Testis (tissue), 3 donors: ENCODE measurements around the gene NKAIN4. TPM values are rescaled to one million over a fixed set of nuclear protein-coding genes. Genes with fewer than 3 reads are reported as not detected.

Source experiments
- DNase-seq: peaks from one replicate; pipeline ENCODE4 v3.0.0-alpha.2; 2019
- H3K27ac ChIP-seq, 2 donors: fragments of 200-600 bp; sonication (generic); one replicate each; pipeline ENCODE4 v1.5.1; 2019
- H3K27me3 ChIP-seq: fragments of 200-600 bp; sonication (generic); one replicate; pipeline ENCODE4 v1.5.1; 2019
- H3K36me3 ChIP-seq: fragments of 200-600 bp; sonication (generic); one replicate; pipeline ENCODE4 v1.5.1; 2017; ENCODE audit warnings: low read depth; ENCODE audit errors: missing control alignments
- H3K4me1 ChIP-seq: fragments of 200-600 bp; sonication (generic); one replicate; pipeline ENCODE4 v1.5.1; 2019
- H3K4me3 ChIP-seq, 2 donors: fragments of 200-600 bp; sonication (generic); one replicate each; pipeline ENCODE4 v1.5.1; 2017 to 2019
- H3K9me3 ChIP-seq: fragments of 200-600 bp; sonication (generic); one replicate; pipeline ENCODE4 v1.5.1; 2017
- POLR2A ChIP-seq: fragments of 450-650 bp; IDR thresholded peaks from one replicate; pipeline ENCODE4 v1.6.1; 2017; ENCODE audit warnings: antibody characterized with exemption, mild to moderate bottlenecking, moderate library complexity
- WGBS, 2 donors: methylation state at CpG; one replicate each; pipeline ENCODE4 v1.1.5; 2018; 5-methylcytosine and 5-hydroxymethylcytosine counted together
- intact Hi-C: fragments of 100-400 bp; cut with DNase I; formaldehyde crosslinking; loops from one replicate; pipeline ENCODE4 v1.15.1; 2023; ENCODE audit warnings: low total_unique reads
- polyA plus RNA-seq: library from polyadenylated mRNA; stranded (reverse); fragments of 350-450 nt; fragmentation: Illumina TruSeq; extraction: RNeasy Lipid Tissue Mini Kit (QIAGEN cat#74804); gene quantifications from one replicate; pipeline ENCODE4 v1.2.3, GENCODE V29; 2014; ENCODE audit warnings: low read depth, low replicate concordance; ENCODE audit not compliant: insufficient read depth
- total RNA-seq, 2 donors: library from RNA; depleted of rRNA; stranded (reverse); fragments of >200 nt; gene quantifications; one replicate each; pipeline ENCODE4 v1.2.3, GENCODE V29; 2016
- TF ChIP-seq, protein P1 (sequence below), 3 experiments: fragments of 450-650 bp in 2 of 3; fragments of 200-600 bp in 1 of 3; sonication (generic) in 1 of 3; IDR thresholded peaks; one replicate each; pipeline ENCODE4 v1.5.1; 2016 to 2019; ENCODE audit warnings: antibody characterized with exemption in 3 of 3, mild to moderate bottlenecking in 2 of 3, moderate library complexity in 1 of 3

The NKAIN4 gene
- total and polyA plus RNA-seq, 3 donors from 2014 or later = 3.9 to 6.0 (median 4.7) TPM

DNA sequence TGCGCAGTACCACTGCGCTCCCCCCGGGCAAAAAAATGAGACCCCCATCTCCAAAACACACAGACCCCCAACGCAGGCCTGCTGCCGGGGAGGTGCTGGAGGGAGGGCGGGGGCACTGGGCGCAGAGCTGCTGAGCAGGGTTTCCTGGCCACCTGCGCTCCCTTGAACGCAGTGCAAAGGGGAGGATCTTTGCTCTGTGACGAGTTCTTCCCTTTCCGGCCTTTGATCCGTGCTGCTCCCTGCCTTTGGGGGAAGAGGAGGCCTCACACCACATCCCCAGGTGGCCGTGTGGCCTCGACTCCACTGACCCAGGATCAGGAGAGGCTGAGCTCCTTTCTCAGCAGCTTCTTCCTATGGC is 29.8 kb upstream of the NKAIN4 start:
- TF ChIP-seq, protein P1, sequence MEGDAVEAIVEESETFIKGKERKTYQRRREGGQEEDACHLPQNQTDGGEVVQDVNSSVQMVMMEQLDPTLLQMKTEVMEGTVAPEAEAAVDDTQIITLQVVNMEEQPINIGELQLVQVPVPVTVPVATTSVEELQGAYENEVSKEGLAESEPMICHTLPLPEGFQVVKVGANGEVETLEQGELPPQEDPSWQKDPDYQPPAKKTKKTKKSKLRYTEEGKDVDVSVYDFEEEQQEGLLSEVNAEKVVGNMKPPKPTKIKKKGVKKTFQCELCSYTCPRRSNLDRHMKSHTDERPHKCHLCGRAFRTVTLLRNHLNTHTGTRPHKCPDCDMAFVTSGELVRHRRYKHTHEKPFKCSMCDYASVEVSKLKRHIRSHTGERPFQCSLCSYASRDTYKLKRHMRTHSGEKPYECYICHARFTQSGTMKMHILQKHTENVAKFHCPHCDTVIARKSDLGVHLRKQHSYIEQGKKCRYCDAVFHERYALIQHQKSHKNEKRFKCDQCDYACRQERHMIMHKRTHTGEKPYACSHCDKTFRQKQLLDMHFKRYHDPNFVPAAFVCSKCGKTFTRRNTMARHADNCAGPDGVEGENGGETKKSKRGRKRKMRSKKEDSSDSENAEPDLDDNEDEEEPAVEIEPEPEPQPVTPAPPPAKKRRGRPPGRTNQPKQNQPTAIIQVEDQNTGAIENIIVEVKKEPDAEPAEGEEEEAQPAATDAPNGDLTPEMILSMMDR (IDR thresholded peaks at IDR 0.05) = no peak
- no peak for TF ChIP-seq POLR2A
- Histone ChIP-seq H3K27me3 (no peaks in the 10 kb centered on the region), H3K9me3 (no peaks in the 10 kb centered on the region), H3K36me3 (no peaks in the 10 kb centered on the region), H3K27ac (no peak overlapping the region), H3K4me1 (no peaks in the 10 kb centered on the region), H3K4me3 (no peak overlapping the region)
- DNase-seq = no peak
- intact Hi-C loops = no loop called here
- WGBS, 2 donors = 83 to 86% methylated on average over 12 to 14 of the region's 14 CpGs

DNA sequence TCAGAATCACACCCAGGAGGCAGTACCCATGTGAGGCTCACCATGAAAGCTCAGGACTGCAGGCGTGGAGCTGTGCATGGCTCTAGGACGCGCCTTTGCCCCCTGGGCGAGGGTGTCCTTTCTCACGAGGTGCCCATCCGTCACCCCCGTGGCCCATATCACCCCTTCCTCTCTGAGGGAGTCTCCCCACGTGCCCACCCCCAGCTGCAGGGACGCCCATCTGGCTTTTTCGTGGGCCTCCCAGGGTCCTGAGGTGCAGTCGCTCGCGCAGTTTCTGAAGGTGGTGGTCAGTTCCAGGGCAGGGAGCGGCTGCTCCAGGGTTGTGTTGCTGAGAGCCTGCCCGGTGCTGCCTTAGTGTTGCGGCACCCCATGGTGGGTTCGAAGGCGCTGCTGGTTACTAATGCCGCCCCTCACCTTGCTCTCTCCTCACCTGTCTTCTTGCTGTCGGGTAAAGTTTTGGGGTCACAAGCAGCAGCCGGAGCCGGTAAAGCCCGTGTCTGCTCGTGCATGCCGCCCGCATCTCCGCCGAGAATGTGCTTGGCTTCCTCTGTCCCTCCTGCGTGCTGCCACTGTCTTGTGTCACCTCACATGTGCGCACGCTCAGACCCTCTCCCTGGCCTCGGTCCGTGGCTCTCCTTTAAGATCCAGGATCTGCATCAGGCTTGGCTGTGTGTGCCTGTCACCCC is 29.3 kb upstream of the NKAIN4 start:
- Histone ChIP-seq H3K36me3 (no peaks in the 10 kb centered on the region), H3K4me3 (no peak overlapping the region), H3K9me3 (no peaks in the 10 kb centered on the region), H3K4me1 (no peaks in the 10 kb centered on the region), H3K27ac (no peak overlapping the region), H3K27me3 (no peaks in the 10 kb centered on the region)
- intact Hi-C loops = no loop called here
- DNase-seq = no peak
- TF ChIP-seq POLR2A = no peak
- TF ChIP-seq, protein P1 (IDR thresholded peaks at IDR 0.05) = no peak
- WGBS, 2 donors = 90 to 92% methylated on average over 9 to 33 of the region's 33 CpGs

DNA sequence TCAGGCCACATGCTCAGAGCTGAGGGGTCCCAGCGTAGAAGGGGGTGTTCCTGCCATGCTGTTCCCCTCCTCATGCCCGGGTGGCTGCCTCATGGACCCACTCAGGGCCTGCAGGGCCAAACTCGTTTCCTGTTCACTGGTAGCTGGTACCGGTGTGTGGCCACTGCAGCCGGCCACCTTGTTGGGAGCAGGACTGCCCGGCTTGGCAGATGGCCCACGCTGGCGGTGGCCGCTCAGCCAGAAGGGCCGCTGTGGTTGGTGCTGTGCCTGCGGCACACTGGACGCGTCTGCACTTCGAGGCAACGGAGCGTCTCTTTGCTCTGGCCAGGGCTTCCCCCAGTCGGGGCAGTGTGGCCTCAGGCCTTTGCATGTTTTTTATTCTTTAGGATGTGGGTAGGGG is 28.7 kb upstream of the NKAIN4 start:
- no peak for DNase-seq

DNA sequence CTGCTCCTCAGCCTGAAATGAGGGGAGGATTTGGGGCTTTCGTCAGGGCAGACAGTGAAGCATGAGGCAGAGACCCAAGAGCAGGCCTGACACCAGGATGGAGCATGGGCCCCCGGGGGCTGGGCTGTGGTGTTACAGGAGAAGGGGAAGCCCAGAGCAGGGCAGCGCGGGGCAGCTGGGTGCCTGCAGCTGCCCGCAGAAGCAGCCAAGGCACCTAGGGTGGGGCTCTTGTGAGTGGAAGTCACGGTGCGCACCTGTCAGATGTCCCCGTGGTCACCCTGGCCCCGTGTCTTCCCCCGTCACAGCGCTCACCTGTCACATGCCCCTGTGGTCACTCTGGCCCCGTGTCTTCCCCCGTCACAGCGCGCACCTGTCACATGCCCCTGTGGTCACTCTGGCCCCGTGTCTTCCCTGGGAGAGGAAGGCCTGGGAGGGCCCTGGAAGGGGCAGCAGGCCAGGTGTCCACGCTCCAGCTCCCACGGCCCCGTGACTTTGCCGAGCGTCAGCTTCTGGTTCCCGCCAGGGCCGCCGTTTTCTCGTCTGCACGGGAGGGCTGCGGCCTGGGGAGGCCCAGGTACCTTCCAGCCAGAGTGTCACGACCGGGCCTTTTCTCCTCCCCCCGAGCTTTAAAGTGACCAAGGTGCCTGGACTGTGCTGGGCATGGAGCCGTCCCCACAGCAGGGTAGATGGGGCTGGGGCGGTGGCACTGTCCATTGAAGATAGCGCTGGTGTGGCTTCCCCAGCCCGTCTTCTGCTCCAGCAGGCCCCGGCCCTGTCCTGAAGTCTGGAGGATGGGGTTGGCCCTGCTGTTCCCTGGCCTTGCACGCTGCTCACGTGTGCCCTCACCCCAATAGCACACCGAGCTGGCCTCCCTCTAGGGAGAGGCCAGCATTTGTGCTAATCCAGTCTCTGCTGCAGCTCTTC is 27.7 kb upstream of the NKAIN4 start:
- Histone ChIP-seq H3K4me1 (no peaks in the 10 kb centered on the region), H3K4me3 (no peak overlapping the region), H3K27me3 (no peaks in the 10 kb centered on the region), H3K36me3 (no peaks in the 10 kb centered on the region), H3K27ac (no peak overlapping the region), H3K9me3 (no peaks in the 10 kb centered on the region)
- intact Hi-C loops = no loop called here
- DNase-seq = no peak
- TF ChIP-seq POLR2A = no peak
- TF ChIP-seq, protein P1 (IDR thresholded peaks at IDR 0.05) = no peak
- WGBS, 2 donors = 91 to 93% methylated on average over 13 to 38 of the region's 38 CpGs

More for the DNA sequence above, 28.7 kb upstream of the NKAIN4 start:
- no peaks in the 10 kb centered on the region for H3K36me3 ChIP-seq
- H3K27ac ChIP-seq = no peak overlapping the region
- TF ChIP-seq POLR2A = no peak
- intact Hi-C loops = no loop called here
- no peaks in the 10 kb centered on the region for H3K9me3 ChIP-seq
- WGBS, 2 donors = 92 to 100% methylated on average over 5 to 17 of the region's 17 CpGs
- no peaks in the 10 kb centered on the region for H3K4me1 ChIP-seq
- H3K4me3 ChIP-seq = no peak overlapping the region
- H3K27me3 ChIP-seq = no peaks in the 10 kb centered on the region

DNA sequence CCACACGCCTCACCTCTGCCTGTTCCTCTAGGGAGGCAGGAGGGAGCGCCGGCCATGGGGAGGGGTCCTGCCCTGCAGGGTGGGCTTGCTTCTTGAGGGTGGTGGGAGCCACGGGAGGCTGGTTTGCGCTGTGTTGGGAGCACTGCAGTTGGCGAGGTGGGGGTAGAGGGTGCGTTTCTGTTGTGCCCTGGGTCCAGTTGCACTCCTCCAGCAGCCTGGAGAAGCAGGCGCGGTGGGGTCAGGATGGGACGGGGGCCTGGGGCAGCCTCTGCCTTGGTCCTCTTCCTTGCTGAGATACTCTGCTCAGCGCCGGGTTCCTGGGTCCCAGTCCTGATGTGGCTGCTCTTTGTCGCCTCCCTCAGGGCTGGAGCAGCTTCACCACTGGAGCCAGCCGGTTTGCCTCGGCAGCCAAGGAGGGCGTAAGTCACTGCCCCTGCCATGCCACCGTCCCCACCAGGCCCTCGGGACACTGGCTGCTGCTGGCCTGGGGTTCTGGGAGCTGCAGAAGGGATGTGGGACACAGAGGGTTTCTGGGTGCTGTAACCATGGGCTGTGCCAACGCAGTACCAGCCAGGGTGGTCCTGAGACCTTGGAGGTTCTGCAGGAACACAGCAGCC is 26.8 kb upstream of the NKAIN4 start:
- Histone ChIP-seq H3K27ac (no peak overlapping the region), H3K36me3 (no peaks in the 10 kb centered on the region), H3K27me3 (no peaks in the 10 kb centered on the region), H3K4me3 (no peak overlapping the region), H3K9me3 (no peaks in the 10 kb centered on the region), H3K4me1 (no peaks in the 10 kb centered on the region)
- DNase-seq = no peak
- intact Hi-C loops = no loop called here
- TF ChIP-seq POLR2A = no peak
- TF ChIP-seq, protein P1 (IDR thresholded peaks at IDR 0.05) = no peak
- 85 to 93% methylated on average over 11 to 19 of the region's 19 CpGs for WGBS, 2 donors
